ENCODE results near the gene C5orf22.
"Not testable (repeated sequence)": the region's sequence is repeated elsewhere in the genome, so short reads cannot be mapped to it uniquely, and the experiment has no call there.

DNA sequence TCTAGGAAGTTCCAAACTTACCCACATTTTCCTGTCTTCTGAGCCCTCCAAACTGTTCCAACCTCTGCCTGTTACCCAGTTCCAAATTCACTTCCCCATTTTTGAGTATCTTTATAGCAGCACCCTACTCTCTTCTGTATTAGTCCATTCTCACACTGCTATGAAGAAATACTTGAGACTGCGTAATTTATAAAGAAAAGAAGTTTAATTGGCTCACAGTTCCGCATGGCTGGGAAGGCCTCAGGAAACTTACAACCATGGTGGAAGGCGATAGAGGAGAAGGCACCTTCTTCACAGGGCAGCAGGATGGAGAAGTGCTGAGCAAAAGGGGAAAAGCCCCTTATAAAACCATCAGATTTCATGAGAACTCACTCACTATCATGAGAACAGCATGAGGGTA, 34.3 kb downstream of the C5orf22 start:
- not testable (repeated sequence) for TF ChIP-seq CTCF (IDR thresholded peaks at IDR 0.05; ENCODE audit: low read depth, low read length); POLR2A (IDR thresholded peaks at IDR 0.05; ENCODE audit: extremely low read depth, insufficient read length); MYC (IDR thresholded peaks at IDR 0.05; ENCODE audit: low read depth, low read length)
- TF ChIP-seq, protein P1, sequence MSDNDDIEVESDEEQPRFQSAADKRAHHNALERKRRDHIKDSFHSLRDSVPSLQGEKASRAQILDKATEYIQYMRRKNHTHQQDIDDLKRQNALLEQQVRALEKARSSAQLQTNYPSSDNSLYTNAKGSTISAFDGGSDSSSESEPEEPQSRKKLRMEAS (IDR thresholded peaks at IDR 0.05; ENCODE audit: low read depth, low read length), result not testable (repeated sequence)
